NCI-H2196 (cell line): Measurements from ENCODE around the gene MAP10.

ENCODE experiments used
- DNase-seq: peaks from one replicate; lab custom pipeline; 2025; ENCODE audit not compliant: unreplicated experiment; lab: John Stamatoyannopoulos, UW

The MAP10 gene

GRCh38 chr1:232853994-232854797 is 49.0 kb downstream of the MAP10 start:
- DNase-seq = no peak

- no peak for DNase-seq
These were observed 49.6 kb downstream of the MAP10 start for GRCh38 chr1:232854798-232855159.

- DNase-seq = no peak
These were observed 51.3 kb downstream of the MAP10 start for GRCh38 chr1:232856541-232856940.
